Midbrain (tissue), 1 donor: ENCODE results near the gene SIDT1.

Experiments
- DNase-seq: peaks from one replicate; lab custom pipeline; 2025; lab: John Stamatoyannopoulos, UW

Gene SIDT1

DNA sequence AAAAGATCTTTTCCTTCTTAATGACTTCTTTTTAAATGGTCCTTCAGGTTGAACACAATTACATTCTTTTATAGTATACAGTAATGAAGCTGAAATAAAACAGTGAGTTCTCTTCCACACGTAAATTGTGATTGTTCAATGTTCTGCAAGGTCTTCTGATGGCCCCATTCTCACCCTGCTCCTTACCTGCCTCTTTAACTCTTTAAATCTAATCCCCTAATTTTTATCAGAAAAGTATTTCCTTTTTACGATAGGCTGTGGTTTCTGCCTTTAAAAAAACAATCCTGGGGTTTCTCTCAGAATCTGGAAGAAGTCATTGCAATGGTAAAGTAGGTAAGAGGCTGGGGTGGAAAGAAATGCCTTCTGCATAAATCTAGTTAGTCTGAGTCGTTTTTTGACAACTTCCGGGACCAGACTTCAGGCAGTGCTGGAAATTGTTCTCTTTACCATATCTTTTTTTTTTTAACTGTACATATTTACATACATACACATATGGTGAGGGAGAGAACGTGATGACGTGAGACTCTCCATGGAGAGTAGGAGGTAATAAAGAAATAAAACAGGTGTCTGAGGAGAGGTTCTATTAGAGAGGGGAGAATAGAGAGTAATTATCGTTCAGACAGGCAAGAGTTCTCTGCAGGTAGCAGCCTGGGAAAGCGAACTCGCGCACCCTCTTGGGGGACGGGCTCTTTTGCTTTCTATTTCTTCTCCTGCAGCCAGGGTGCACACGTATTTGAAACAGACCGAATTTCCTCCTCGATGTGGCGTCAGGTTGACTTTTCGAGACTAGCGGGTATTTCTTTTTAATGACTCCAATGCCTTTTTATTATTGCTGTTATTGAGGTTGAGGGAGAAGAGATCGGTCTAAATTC lies at the start of gene SIDT1:
SIDT1 (plus strand) TSS at position 730 of the 872 bp plus-strand sequence. CDS start 467 bp downstream, outside the sequence.
- peak; percentile 6 for DNase-seq

DNA sequence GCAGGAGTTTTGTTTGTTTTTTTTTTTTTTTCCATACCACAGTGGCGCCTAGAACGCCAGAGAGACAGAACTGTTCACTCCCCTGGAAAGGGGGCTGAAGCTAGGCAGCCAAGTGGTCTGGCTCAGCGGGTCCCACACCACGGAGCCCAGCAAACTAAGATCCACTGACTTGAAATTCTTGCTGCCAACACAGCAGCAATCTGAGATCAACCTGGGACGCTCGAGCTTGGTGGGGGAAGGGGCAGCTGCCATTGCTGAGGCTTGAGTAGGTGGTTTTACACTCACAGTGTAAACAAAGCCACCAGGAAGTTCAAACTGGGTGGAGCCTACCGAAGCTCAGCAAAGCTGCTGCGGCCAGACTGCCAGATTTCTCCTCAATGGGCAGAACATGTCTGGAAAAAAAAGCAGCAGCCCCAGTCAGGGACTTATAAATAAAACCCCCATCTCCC lies 47.2 kb upstream of the SIDT1 start:
- no peak for DNase-seq

DNA sequence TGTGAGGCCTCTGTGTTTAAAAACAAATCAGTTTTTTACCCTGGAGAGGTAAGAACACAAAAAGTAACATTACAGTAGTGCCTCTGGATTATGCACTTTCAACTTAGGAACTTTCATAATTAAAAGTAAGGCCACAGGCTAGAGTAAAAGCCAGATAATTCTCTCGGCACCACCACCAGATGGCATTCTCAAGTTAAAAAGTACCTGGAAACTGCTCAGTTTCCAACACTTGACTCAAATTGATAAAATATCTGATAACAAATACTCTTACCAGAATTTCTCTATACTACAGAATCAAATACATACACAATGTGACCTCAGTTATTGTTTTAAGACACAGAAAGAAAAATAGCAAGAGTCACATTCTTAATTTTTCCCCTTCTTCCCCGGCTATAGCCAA lies 37.3 kb upstream of the SIDT1 start:
- peak; percentile 26 for DNase-seq

DNA sequence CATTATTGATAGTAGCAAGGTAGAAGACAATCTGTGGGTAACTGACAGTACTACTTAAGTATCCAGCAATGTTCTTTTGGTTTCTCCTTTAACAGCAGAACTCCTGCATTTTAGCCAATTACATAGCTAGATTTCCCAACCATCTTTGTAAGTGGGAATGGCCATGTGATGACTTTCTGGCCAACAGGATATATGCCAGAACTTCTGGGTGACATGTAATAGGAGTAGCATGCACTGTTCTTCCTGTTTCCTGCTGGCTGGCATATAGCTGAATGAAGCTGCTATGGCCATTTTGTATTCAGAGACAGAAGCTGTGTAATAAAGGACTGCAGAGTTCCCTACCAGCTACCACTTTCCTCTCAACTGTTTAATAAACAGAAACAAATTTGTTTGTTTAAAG lies 35.4 kb upstream of the SIDT1 start:
- no peak for DNase-seq

DNA sequence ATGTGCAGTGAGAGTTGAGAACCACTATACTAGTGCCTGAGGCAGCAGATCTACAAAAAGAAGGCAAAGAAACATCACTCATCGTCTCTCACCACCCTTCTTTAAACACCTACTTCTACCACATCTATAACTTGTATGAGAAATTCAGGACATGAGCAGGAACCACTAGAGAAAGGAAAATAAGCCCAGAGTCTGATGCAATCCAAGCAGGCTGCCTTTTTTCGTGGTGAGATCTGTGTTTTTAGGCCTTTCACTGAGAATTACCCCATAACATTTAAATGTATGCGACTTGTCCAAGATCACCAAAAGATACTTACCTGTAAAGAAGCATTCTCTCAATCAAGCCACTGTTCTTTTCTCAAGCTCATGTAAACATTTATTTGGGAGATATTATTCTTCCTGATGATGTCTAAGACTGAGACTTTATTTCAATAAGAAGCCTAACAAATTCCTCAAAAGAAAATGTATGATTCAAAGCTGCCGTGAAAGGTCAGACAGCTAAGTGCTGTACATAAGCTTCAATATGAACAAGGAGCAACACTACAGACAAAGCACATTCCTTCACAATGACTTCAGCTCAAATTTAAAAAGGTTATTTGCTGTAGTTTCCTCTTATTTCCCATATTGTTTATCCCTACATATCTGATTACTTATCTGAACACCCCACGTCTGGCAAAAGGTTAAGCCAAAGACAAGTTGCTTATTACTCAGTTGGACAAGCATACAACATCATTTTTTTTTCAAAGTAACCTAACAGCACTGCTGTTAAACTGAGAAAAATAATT lies 33.9 kb upstream of the SIDT1 start:
- DNase-seq, result no peak

DNA sequence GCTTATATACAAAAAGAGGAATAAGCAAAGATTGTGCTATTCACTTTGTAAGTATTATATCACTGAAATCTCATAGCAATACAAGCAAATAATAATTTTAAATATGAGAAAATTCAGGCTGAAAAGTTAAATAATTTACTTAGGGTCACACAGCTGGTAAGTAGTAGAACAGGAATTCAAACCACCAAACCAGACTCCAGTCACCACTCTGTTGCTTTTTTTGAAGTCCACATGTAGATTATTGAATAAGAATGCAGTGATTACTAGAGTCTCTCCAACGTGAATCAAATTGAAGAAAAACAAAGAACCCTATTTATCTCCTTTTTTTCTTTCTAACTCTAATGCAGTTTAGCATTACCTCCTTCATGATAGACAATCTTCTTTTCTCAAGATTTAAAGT lies 33.3 kb upstream of the SIDT1 start:
- no peak for DNase-seq

DNA sequence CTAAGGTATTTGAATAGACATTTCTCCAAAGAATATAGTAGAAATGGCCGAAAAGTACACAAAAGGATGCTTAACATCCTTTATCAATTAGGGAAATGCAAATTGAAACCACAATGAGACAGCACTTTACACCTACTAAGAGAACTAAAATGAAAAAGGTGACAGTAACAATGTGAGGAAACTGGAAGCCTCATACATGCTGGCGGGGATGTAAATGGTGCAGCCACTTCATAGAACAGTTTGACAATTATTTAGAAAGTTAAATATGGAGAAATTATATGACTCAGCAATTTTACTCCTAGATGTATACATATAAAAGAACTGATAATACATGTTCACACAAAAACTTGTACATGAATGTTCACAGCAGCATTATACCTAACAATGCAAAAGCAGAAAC lies 30.8 kb upstream of the SIDT1 start:
- no peak for DNase-seq

DNA sequence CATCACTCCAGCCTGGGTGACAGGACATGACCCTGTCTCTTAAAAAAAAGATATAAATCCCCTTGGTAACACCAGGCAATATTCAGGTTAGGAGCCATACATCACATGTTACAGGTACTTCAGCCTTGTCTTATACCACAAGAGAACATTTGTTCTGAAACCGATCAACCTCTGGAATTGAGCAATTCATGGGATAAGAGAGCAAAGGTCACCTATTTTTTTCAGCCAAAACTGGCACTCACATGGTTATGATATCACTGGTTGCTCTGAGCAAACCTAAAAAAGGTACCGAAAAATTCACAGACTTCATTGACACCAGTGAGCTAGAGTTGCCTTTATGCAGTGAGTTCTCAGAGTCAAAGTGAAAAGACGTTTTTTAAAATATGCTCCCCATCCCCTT lies 26.5 kb upstream of the SIDT1 start:
- no peak for DNase-seq

DNA sequence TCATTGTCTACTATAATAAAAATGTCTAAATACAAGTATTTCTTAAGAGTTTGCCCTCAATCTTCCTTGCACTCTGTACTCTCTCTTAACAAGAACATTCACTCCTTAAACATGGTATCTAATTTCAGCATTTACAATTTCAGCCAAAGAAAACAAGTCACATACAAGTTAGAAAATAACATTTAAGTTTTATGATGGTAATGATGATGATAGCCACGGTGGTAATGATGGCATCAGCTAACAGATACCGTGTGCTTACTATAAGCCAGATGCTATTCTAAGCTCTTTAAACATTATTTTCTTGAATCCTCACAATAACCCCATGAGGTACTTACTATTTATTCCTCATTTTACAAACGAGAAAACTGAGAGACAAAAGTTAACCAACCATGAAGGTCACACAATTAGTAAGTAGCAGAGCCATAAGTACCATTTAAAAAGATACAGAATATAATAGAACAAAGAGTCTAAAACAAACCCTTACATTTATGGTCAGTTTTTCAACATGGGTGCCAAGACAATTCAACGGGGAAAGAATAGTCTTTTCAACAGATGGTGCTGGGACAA lies 24.8 kb upstream of the SIDT1 start:
- DNase-seq, result no peak

DNA sequence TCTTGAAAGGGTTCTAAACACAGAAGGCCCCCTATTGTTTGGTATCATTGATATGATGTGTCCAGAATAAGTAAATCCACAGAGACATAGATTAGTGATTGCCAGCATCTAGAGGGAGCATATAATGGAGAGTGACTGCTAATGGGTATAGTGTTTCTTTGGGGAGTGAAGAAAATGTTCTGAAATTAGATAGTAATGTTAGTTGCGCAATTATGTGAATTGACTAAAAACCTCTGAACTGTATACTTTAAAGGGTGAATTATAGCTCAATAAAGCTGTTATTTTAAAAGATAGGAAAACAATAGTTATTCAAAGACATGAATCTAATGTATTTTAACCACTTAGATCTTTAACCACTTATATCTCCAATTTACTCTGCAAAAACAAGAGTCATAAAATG lies 23.4 kb upstream of the SIDT1 start:
- DNase-seq, result no peak

DNA sequence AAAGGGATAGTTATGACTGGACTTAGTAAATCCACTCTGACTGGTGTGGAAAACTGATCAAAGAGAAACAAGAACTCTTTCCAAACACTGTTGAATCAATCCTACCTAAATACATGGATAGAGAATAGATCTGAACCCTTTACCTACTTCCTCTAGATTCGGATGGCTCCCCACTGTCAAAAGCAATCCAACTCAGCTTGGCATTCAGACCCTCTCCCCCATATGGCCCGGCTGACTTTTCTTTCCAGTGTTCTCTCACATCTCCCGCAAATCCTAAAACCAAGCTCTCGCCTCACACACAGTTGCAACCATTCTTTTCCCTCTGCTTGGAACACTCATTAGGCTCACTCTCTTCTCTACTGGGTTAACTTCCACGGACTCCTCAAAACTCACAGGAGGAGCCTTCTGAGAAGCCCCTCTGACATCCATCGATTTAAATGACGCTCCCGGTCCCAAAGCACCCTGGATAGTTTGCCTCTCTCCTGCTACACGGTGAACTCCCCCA lies 18.0 kb upstream of the SIDT1 start:
- DNase-seq, result peak; percentile 19

DNA sequence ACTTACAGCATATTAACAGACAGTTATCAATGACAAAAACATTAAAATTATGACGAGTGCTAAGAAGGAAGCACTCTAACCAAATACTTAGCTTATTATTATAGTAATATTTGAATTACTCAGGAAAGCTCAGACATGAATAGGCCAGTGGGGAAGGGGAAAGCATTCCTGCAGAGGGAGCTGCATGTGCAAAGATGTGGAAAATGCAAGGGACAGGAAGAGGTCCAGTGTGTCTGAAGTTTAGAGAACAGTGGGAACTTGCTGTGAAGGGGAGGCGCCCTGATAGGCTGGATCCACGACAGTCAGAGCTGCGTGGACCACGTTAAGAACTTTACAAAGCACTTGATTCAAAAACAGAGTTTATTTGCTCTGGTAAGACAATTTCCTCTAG lies 16.2 kb upstream of the SIDT1 start:
- peak; percentile 8 for DNase-seq

DNA sequence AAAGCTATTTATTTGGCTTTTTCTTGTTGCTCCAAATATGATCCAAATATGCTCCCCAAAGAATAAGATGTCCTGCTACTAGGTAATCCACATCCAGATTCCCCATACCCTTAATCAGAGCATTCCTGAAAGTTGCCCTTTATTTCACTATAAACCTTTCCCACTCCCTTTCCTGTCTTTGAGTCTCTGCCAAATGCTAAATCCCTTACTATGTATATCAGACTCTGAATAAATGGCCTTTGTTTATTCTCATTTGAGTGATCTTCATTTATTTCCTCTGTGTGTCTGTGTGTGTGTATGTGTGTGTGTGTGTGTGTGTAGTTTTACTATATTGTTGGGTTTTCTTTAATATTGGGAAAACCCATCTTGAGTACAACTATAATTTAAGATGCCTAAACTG lies 10.4 kb upstream of the SIDT1 start:
- no peak for DNase-seq

DNA sequence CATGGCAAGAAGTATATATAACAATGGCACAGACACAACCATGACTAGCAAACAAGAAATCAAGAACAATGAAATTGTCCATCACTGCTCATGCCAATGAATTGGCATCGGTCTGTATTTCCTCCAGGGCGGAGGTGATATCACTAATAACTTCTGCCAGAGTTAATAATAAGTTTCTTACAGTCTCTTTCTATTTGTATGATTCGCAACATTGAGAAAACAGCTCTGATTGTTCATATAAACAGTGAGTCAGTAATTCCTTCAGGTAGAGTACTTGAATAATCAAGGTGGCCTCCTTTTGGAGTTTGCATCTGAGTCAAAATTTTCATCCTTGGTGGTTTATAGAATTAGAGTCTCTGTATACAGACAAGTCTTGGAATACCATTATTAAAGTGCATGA lies 9.1 kb upstream of the SIDT1 start:
- no peak for DNase-seq

DNA sequence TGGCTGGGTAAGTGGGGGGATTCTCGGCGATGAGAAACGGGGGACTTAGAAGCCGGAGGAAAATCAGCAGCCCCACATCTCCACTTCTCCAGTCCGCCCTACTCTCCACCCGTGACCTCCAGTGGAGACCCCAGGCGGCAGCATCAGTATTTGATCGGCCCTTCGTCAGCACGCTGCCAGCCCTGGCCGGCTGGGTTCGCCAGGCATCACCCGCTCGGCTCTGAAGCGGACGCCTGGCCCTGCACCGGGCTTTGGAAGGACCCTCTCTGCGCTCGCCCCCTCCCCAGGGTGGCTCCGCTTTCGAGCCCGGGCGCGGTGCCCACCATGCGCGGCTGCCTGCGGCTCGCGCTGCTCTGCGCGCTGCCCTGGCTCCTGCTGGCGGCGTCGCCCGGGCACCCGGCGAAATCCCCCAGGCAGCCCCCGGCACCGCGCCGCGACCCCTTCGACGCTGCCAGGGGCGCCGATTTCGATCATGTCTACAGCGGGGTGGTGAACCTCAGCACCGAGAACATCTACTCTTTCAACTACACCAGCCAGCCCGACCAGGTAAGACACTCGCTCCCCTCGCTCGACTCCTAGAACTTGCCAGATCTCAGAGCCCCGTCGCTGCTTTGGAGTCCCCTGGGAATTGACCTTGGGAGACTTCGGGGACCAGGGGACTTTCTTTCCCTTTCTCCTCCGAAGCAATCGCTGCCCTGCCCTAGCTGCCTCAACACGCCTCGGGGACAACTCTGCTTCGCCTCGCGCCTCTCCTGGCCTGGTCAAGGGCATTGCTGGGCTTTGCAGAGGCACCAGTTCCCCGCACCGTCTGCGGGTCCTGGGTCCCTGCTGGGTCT lies 561 bp downstream of the SIDT1 start:
- DNase-seq, result peak; percentile 44

DNA sequence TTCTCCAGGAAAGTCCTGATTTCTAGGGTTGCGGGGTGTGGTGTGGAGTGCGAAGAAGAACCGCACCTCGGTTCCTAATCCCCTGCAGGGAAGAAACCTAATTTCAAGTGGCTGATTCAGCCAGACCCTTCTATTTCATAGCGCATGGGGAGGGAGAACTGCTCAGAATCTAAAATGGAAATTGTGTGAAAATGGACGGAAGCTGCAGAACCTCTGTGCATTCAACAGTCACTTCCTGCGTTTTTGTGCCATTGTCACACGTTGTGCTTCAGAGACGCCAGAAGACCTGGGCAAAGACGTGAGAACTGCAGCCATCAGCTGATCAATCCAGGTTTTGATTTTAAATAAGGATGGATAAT lies 1.2 kb downstream of the SIDT1 start:
- peak; percentile 22 for DNase-seq

DNA sequence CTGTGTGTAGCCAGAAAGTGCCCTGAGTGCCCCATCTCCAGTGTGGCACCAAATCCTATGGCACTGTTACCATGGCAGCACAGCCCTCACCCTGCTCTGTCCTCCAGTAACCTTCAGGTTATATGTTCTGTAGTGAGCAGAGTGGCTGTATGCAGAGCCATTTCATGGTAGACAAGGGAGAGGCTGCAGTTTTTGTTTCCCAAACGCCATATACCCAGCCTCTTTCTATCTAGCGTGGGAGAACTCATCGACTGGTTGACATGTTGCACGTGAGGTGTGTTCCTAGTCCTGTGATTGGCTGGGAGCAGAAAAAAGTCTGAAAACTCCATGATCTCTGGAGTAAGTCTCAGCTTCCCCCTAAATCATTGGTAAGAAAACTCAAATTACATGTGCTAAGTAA lies 2.0 kb downstream of the SIDT1 start:
- DNase-seq, result no peak

DNA sequence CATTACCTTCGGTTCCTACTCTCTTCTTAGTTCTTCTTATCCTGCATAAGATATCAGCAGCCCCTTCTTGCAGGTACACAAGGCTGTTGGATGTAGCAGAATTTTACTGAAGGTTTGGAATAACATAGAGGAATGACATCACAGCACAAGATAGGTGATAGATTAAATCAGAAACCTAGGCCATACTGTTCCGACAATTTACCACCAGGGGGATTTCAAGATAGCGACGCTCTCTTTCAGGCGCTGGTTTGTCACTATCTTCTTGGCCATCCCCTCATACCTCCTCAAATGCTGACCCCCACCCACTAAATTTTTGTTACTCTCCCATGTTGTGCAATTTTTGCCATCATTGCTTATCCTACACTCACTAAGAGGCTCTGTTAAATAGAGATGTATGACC lies 3.5 kb downstream of the SIDT1 start:
- no peak for DNase-seq

DNA sequence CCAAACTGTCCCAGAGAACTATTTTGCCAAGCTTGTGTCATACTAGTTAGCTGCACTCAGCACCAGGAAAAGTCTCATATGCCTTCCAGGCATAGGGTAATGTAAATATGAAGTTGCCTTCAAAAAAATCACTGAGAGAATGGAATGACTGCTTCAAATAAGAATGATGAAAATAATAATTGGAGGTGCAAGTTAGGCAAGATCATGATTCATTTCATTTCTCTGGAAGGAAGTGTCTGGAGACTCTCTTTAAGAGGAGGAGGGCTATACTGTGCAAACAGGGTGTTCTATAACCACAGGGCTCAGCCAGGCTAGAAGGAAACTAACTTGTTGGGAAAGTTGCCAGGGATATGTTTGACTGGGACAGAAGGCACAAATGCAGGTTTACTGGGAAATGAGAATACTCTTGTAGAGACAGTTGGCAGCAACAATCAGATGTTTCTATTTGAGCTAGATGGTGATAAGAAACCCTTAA lies 4.3 kb downstream of the SIDT1 start:
- DNase-seq, result no peak

DNA sequence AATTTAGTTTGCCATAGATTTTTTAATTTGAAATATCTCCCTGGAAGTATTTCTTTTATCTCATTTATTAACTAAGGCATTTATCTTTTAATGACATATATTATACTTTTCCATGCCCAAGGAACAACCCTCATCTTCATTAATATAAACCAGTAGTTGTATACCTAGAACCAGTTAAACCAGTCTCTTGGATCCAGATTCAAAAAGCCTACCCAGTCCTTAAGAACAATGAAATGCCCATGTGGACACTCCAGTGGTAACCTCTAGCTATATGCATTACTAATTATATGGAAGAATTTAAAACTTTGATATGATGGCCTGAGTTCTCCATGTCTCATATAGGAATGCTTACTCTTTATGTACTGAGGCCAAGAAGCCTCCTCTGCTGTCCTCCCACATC lies 4.8 kb downstream of the SIDT1 start:
- no peak for DNase-seq

DNA sequence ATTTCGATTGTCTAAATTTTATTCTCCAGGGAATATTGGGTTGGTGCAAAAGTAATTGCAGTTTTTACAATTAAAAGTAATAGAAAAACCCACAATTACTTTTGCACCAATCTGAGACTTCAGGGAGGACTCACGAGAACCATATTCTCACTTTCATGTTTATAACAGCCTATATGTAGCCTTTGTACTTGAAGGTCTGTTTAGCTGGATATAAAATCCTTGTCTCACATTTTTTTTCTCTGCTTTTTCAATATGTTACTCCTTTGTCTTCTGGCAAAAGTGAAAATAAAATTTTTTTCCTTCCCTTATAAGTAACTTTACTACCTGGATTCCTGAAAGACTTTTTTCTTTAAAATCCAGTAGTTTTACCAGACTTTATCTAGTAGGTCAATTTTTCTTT lies 9.2 kb downstream of the SIDT1 start:
- DNase-seq, result no peak

DNA sequence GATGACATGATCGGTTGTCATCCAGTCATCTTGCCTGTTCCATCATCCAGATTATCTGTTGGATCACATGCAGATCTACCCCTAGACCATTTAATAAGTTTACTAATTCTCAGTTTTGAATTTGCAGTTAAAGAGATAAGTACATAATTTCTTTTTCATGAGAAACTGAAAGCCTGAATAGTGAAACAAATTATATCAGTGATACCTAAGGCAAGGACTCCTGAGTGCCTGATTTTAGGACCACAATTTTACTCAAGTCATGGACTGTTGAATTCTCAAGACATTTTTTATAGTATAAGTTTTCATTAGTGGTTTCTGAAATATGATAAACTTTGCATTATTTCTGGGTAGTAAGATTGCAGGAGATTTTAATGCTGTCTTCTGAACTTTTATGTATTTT lies 13.2 kb downstream of the SIDT1 start:
- DNase-seq, result no peak
